HG03196 (cell line): ENCODE results near the gene PRKCZ.

ENCODE experiments used
- ATAC-seq: cut with Tn5 transposase; IDR thresholded peaks from one replicate; pipeline ENCODE4 v1.9.1; 2021; ENCODE audit not compliant: unreplicated experiment

The PRKCZ gene

GRCh38 chr1:2151911-2152310 is 101.7 kb downstream of the PRKCZ start:
- ATAC-seq = no peak

GRCh38 chr1:2152954-2153353 is 102.7 kb downstream of the PRKCZ start:
- no peak for ATAC-seq

GRCh38 chr1:2154022-2154421 is 103.8 kb downstream of the PRKCZ start:
- no peak for ATAC-seq

- no peak for ATAC-seq
Observed at GRCh38 chr1:2155147-2155598, 105.0 kb downstream of the PRKCZ start.

- no peak for ATAC-seq
Observed at GRCh38 chr1:2155788-2156187, 105.6 kb downstream of the PRKCZ start.

GRCh38 chr1:2156866-2157265 is 106.7 kb downstream of the PRKCZ start:
- ATAC-seq = no peak

GRCh38 chr1:2157856-2158255 is 107.6 kb downstream of the PRKCZ start:
- no peak for ATAC-seq

GRCh38 chr1:2158272-2158671 is 108.1 kb downstream of the PRKCZ start:
- ATAC-seq = no peak

GRCh38 chr1:2159124-2159523 is 108.9 kb downstream of the PRKCZ start:
- no peak for ATAC-seq

- no peak for ATAC-seq
Observed at GRCh38 chr1:2160451-2161300, 110.5 kb downstream of the PRKCZ start.

- ATAC-seq = no peak
Observed at GRCh38 chr1:2163205-2163604, 113.0 kb downstream of the PRKCZ start.

- no peak for ATAC-seq
Observed at GRCh38 chr1:2165646-2166045, 115.4 kb downstream of the PRKCZ start.

GRCh38 chr1:2166254-2166653 is 116.0 kb downstream of the PRKCZ start:
- no peak for ATAC-seq

GRCh38 chr1:2166695-2167094 is 116.5 kb downstream of the PRKCZ start:
- ATAC-seq = no peak

GRCh38 chr1:2168090-2168489 is 117.9 kb downstream of the PRKCZ start:
- ATAC-seq = no peak

GRCh38 chr1:2168535-2168934 is 118.3 kb downstream of the PRKCZ start:
- ATAC-seq = no peak

GRCh38 chr1:2169200-2169836 is 119.1 kb downstream of the PRKCZ start:
- ATAC-seq = no peak

- ATAC-seq = no peak
Observed at GRCh38 chr1:2170211-2170610, 120.0 kb downstream of the PRKCZ start.

- ATAC-seq = no peak
Observed at GRCh38 chr1:2172012-2172411, 121.8 kb downstream of the PRKCZ start.

- ATAC-seq = no peak
Observed at GRCh38 chr1:2172551-2173146, 122.4 kb downstream of the PRKCZ start.

- no peak for ATAC-seq
Observed at GRCh38 chr1:2173546-2174347, 123.5 kb downstream of the PRKCZ start.
